ENCODE measurements around the gene ERLEC1.

- TF ChIP-seq, protein P1, sequence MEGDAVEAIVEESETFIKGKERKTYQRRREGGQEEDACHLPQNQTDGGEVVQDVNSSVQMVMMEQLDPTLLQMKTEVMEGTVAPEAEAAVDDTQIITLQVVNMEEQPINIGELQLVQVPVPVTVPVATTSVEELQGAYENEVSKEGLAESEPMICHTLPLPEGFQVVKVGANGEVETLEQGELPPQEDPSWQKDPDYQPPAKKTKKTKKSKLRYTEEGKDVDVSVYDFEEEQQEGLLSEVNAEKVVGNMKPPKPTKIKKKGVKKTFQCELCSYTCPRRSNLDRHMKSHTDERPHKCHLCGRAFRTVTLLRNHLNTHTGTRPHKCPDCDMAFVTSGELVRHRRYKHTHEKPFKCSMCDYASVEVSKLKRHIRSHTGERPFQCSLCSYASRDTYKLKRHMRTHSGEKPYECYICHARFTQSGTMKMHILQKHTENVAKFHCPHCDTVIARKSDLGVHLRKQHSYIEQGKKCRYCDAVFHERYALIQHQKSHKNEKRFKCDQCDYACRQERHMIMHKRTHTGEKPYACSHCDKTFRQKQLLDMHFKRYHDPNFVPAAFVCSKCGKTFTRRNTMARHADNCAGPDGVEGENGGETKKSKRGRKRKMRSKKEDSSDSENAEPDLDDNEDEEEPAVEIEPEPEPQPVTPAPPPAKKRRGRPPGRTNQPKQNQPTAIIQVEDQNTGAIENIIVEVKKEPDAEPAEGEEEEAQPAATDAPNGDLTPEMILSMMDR (IDR thresholded peaks at IDR 0.05): no peak
- no peak for TF ChIP-seq POLR2A (IDR thresholded peaks at IDR 0.05)
Observed at GRCh38 chr2:53826587-53827397, 39.9 kb downstream of the ERLEC1 start.

Data from thyroid gland (tissue), 4 donors.